ENCODE measurements around the gene GRK5.

DNA sequence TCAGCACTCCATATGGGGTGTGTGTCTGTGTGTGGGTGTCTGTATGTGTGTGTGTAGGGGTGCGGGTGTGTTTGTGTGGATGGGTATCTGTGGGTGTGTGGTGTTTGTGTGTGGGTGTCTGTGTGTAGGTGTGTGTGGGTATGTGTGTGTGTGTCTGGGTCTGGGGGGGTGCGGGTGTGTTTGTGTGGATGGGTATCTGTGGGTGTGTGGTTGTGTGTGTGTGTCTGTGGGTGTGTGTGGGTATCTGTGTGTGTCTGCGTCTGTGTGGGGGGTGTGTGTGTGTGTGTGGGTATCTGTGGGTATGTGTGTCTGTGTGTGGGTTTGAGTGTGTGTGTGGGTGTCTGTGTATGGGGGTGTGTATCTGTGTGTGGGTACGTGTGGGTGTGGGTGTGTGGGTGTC is 186.5 kb downstream of the GRK5 start:
- TF ChIP-seq, protein P1, sequence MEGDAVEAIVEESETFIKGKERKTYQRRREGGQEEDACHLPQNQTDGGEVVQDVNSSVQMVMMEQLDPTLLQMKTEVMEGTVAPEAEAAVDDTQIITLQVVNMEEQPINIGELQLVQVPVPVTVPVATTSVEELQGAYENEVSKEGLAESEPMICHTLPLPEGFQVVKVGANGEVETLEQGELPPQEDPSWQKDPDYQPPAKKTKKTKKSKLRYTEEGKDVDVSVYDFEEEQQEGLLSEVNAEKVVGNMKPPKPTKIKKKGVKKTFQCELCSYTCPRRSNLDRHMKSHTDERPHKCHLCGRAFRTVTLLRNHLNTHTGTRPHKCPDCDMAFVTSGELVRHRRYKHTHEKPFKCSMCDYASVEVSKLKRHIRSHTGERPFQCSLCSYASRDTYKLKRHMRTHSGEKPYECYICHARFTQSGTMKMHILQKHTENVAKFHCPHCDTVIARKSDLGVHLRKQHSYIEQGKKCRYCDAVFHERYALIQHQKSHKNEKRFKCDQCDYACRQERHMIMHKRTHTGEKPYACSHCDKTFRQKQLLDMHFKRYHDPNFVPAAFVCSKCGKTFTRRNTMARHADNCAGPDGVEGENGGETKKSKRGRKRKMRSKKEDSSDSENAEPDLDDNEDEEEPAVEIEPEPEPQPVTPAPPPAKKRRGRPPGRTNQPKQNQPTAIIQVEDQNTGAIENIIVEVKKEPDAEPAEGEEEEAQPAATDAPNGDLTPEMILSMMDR (IDR thresholded peaks at IDR 0.05), result no peak
- TF ChIP-seq POLR2A (IDR thresholded peaks at IDR 0.05), result no peak

All from thyroid gland (tissue), 4 donors.